IMR-90 (cell line): Measurements from ENCODE around the gene DNAJC27. TPM values are rescaled to one million over a fixed set of nuclear protein-coding genes. Genes with fewer than 3 reads are reported as not detected.

Experiments
- ATAC-seq: fragments of 200-7000 bp; cut with Tn5 transposase; 2 replicates; pipeline ENCODE4 v1.9.1; 2020; ENCODE audit warnings: low read depth, mild to moderate bottlenecking, moderate library complexity
- BruUV-seq: library from RNA; stranded (reverse); fragments of 400-500 nt; replicated peaks from 2 replicates; lab custom pipeline; 2021; lab: Mats Ljungman, UMichigan
- CTCF ChIA-PET: fragments of 300-600 bp; formaldehyde crosslinking; extraction: SDS; loops from one replicate; lab custom pipeline; 2021; ENCODE audit warnings: antibody characterized with exemption; lab: Yijun Ruan, JAX
- POLR2A ChIA-PET: fragments of 300-600 bp; sonication (Branson Sonifier 250); formaldehyde crosslinking; loops from one replicate; lab custom pipeline; 2022; ENCODE audit warnings: antibody characterized with exemption; ENCODE audit not compliant: unreplicated experiment; lab: Charles Lee
- DNase-seq: peaks from one replicate; pipeline ENCODE4 v3.0.0; 2013
- H2AFZ ChIP-seq: replicated peaks from 2 replicates; pipeline ENCODE3; 2013; ENCODE audit warnings: low read length, mild to moderate bottlenecking; ENCODE audit not compliant: poor library complexity
- H2AK5ac ChIP-seq: 2 replicates; pipeline ENCODE4 v1.6.1; 2013; ENCODE audit warnings: low read depth, low read length, inconsistent platforms
- H2AK9ac ChIP-seq: replicated peaks from 2 replicates; pipeline ENCODE3; 2013; ENCODE audit warnings: mild to moderate bottlenecking, low read depth, low read length, moderate library complexity; ENCODE audit not compliant: poor library complexity
- H2BK120ac ChIP-seq: 2 replicates; pipeline ENCODE4 v1.6.1; 2013; ENCODE audit warnings: low read depth, low read length, inconsistent platforms
- H2BK15ac ChIP-seq: 3 replicates; pipeline ENCODE4 v1.6.1; 2013; ENCODE audit warnings: low read depth, low read length, inconsistent platforms
- H2BK20ac ChIP-seq: 2 replicates; pipeline ENCODE4 v1.6.1; 2013; ENCODE audit warnings: low read depth, mild to moderate bottlenecking, inconsistent platforms, low read length, moderate library complexity
- H2BK5ac ChIP-seq: 2 replicates; pipeline ENCODE4 v1.6.1; 2013; ENCODE audit warnings: mild to moderate bottlenecking, low read depth, low read length, inconsistent platforms; ENCODE audit not compliant: poor library complexity, severe bottlenecking
- H3K14ac ChIP-seq: replicated peaks from 2 replicates; pipeline ENCODE4 v1.6.1; 2013; ENCODE audit warnings: low read depth, low read length, inconsistent platforms
- H3K18ac ChIP-seq: 2 replicates; pipeline ENCODE4 v1.6.1; 2013; ENCODE audit warnings: low read depth, low read length, control low read depth
- H3K23ac ChIP-seq: 2 replicates; pipeline ENCODE4 v1.6.1; 2013; ENCODE audit warnings: low read depth, low read length, inconsistent platforms
- H3K27ac ChIP-seq: 2 replicates; pipeline ENCODE4 v1.5.1; 2013; ENCODE audit warnings: mild to moderate bottlenecking, control low read depth, low read length; ENCODE audit not compliant: insufficient read depth
- H3K27me3 ChIP-seq: 2 replicates; pipeline ENCODE4 v1.6.1; 2013; ENCODE audit warnings: low read length; ENCODE audit not compliant: control insufficient read depth, insufficient read depth
- H3K36me3 ChIP-seq: 2 replicates; pipeline ENCODE4 v1.6.1; 2013; ENCODE audit warnings: low read length, mixed read lengths; ENCODE audit not compliant: control insufficient read depth, insufficient read depth
- H3K4ac ChIP-seq: 2 replicates; pipeline ENCODE4 v1.6.1; 2013; ENCODE audit warnings: low read depth, low read length, inconsistent platforms
- H3K4me1 ChIP-seq: 2 replicates; pipeline ENCODE4 v1.6.1; 2013; ENCODE audit warnings: low read length, mixed read lengths; ENCODE audit not compliant: control insufficient read depth, insufficient read depth
- H3K4me2 ChIP-seq: 2 replicates; pipeline ENCODE4 v1.6.1; 2013; ENCODE audit warnings: low read depth, mild to moderate bottlenecking, control low read depth, low read length, moderate library complexity
- H3K4me3 ChIP-seq: 2 replicates; pipeline ENCODE4 v1.5.1; 2013; ENCODE audit warnings: low read depth, mild to moderate bottlenecking, control low read depth, low read length, moderate library complexity; ENCODE audit not compliant: insufficient read depth
- H3K56ac ChIP-seq: 2 replicates; pipeline ENCODE4 v1.6.1; 2013; ENCODE audit warnings: low read length, inconsistent platforms; ENCODE audit not compliant: insufficient read depth; ENCODE audit errors: extremely low read depth
- H3K79me1 ChIP-seq, 2 experiments: 2 replicates each; pipeline ENCODE4 v1.6.1; 2013; ENCODE audit warnings: low read length in 2 of 2, inconsistent platforms in 1 of 2, low read depth in 1 of 2
- H3K9ac ChIP-seq: 2 replicates; pipeline ENCODE4 v1.6.1; 2013; ENCODE audit warnings: low read depth, low read length, control low read depth
- H3K9me1 ChIP-seq: 2 replicates; pipeline ENCODE4 v1.6.1; 2013; ENCODE audit warnings: low read length, inconsistent platforms; ENCODE audit not compliant: insufficient read depth
- H3K9me3 ChIP-seq: 2 replicates; pipeline ENCODE4 v1.6.1; 2013; ENCODE audit warnings: low read length; ENCODE audit not compliant: control insufficient read depth, insufficient read depth
- H4K20me1 ChIP-seq: 2 replicates; pipeline ENCODE4 v1.6.1; 2013; ENCODE audit warnings: low read length, inconsistent platforms; ENCODE audit not compliant: insufficient read depth
- H4K5ac ChIP-seq: 2 replicates; pipeline ENCODE4 v1.6.1; 2013; ENCODE audit warnings: mild to moderate bottlenecking, low read depth, low read length, control low read depth
- H4K8ac ChIP-seq, 2 experiments: 2 replicates each; pipeline ENCODE4 v1.6.1; 2013; ENCODE audit warnings: low read depth in 2 of 2, low read length in 2 of 2, control low read depth in 1 of 2, inconsistent platforms in 1 of 2
- H4K91ac ChIP-seq: 2 replicates; pipeline ENCODE4 v1.6.1; 2013; ENCODE audit warnings: low read depth, low read length, inconsistent platforms; ENCODE audit not compliant: insufficient read depth
- BHLHE40 ChIP-seq: fragments of 150-350 bp; IDR thresholded peaks from 2 replicates; pipeline ENCODE4 v1.6.1; 2016; ENCODE audit warnings: mild to moderate bottlenecking, low read depth, low read length
- FOS ChIP-seq: fragments of 150-350 bp; IDR thresholded peaks from 2 replicates; pipeline ENCODE4 v1.6.1; 2016; ENCODE audit warnings: low read depth, low read length
- MAFK ChIP-seq: IDR thresholded peaks from 2 replicates; pipeline ENCODE4 v1.6.1; 2012; ENCODE audit warnings: low read depth, low read length, improper control_type of control experiment
- MAZ ChIP-seq: IDR thresholded peaks from 2 replicates; pipeline ENCODE4 v1.6.1; 2012; ENCODE audit warnings: low read depth, mild to moderate bottlenecking, low read length, improper control_type of control experiment, moderate library complexity, borderline replicate concordance
- MXI1 ChIP-seq: IDR thresholded peaks from 2 replicates; pipeline ENCODE4 v1.6.1; 2012; ENCODE audit warnings: low read depth, mild to moderate bottlenecking, low read length, moderate library complexity, borderline replicate concordance
- NFE2L2 ChIP-seq: fragments of 150-350 bp; IDR thresholded peaks from 2 replicates; pipeline ENCODE4 v1.6.1; 2016; ENCODE audit warnings: low read depth, mild to moderate bottlenecking, low read length
- POLR2A ChIP-seq: IDR thresholded peaks from 2 replicates; pipeline ENCODE4 v1.6.1; 2012; ENCODE audit warnings: mild to moderate bottlenecking, low read depth, low read length
- RAD21 ChIP-seq: IDR thresholded peaks from 2 replicates; pipeline ENCODE4 v1.6.1; 2012; ENCODE audit warnings: low read length, improper control_type of control experiment
- RCOR1 ChIP-seq: IDR thresholded peaks from 2 replicates; pipeline ENCODE4 v1.6.1; 2012; ENCODE audit warnings: mild to moderate bottlenecking, low read length, improper control_type of control experiment; ENCODE audit not compliant: insufficient replicate concordance
- WGBS, 2 experiments: methylation state at CpG; one replicate each; pipeline versions ENCODE4 v1.1.5 to v1.1.7; 2013; ENCODE audit warnings: missing lambda C conversion rate in 2 of 2; ENCODE audit not compliant: insufficient read length in 1 of 2; ENCODE audit errors: extremely low coverage in 2 of 2; 5-methylcytosine and 5-hydroxymethylcytosine counted together
- dilution Hi-C: fragments of 300-500 bp; cut with HindIII; formaldehyde crosslinking; loops from one replicate; pipeline ENCODE4 v1.14.3; 2018; ENCODE audit warnings: low sequenced_read_pairs; ENCODE audit not compliant: unreplicated experiment
- in situ Hi-C: fragments of 300-500 bp; cut with MboI; formaldehyde crosslinking; loops from 3 replicates; pipeline ENCODE4 v1.14.3; 2019; ENCODE audit warnings: low sequenced_read_pairs, inconsistent platforms, mixed read lengths
- intact Hi-C: fragments of 100-400 bp; cut with micrococcal nuclease; formaldehyde crosslinking; loops from 2 replicates; pipeline ENCODE4 v1.10.0; 2022
- polyA plus RNA-seq, 3 experiments: library from polyadenylated mRNA; depleted of rRNA; stranded (reverse); fragments of >200 nt; gene quantifications; 2 replicates each; pipeline ENCODE4 v1.2.3, GENCODE V29; 2012; ENCODE audit warnings: low replicate concordance in 1 of 3
- total RNA-seq: library from RNA; depleted of rRNA; stranded (reverse); fragments of >200 nt; gene quantifications from 2 replicates; pipeline ENCODE4 v1.2.3, GENCODE V29; 2012
- TF ChIP-seq, protein P1 (sequence below): fragments of 150-350 bp; IDR thresholded peaks from 2 replicates; pipeline ENCODE4 v1.6.1; 2016; ENCODE audit warnings: low read depth, mild to moderate bottlenecking, low read length, moderate library complexity, borderline replicate concordance
- TF ChIP-seq, protein P2 (sequence below): fragments of 150-350 bp; IDR thresholded peaks from 2 replicates; pipeline ENCODE4 v1.6.1; 2017; ENCODE audit warnings: mild to moderate bottlenecking, antibody characterized with exemption, low read length, low read depth

The DNAJC27 gene
- total and polyA plus RNA-seq, 2 of the 4 experiments (the other 2 are of a cell fraction), result 1.6 to 2.0 TPM

GRCh38 chr2:24957976-24958375 is 13.8 kb downstream of the DNAJC27 start:
- H2BK15ac ChIP-seq, result no peak overlapping the region
- H4K5ac ChIP-seq, result no peak overlapping the region
- H2BK5ac ChIP-seq, result no peak overlapping the region
- H3K4me1 ChIP-seq, result no peaks in the 10 kb centered on the region
- H2AK5ac ChIP-seq, result no peak overlapping the region
- in situ Hi-C loops (no loop called here), intact Hi-C loops (no loop called here), dilution Hi-C loops (no loop called here)
- no peaks in the 10 kb centered on the region for H3K27me3 ChIP-seq
- H3K9me1 ChIP-seq, result no peaks in the 10 kb centered on the region
- no peak overlapping the region for H2BK120ac ChIP-seq
- H3K4ac ChIP-seq, result no peak overlapping the region
- no peaks in the 10 kb centered on the region for H4K20me1 ChIP-seq
- H3K27ac ChIP-seq, result no peak overlapping the region
- H3K4me2 ChIP-seq, result no peak overlapping the region
- peaks cover 27% of the 10 kb centered on the region for H3K36me3 ChIP-seq
- H3K4me3 ChIP-seq, result no peak overlapping the region
- no peak overlapping the region for H2AFZ ChIP-seq
- H4K91ac ChIP-seq, result no peak overlapping the region
- no TSS peak for BruUV-seq
- TF ChIP-seq NFE2L2, result no peak
- TF ChIP-seq MAZ, result no peak
- TF ChIP-seq BHLHE40, result no peak
- TF ChIP-seq, protein P1, sequence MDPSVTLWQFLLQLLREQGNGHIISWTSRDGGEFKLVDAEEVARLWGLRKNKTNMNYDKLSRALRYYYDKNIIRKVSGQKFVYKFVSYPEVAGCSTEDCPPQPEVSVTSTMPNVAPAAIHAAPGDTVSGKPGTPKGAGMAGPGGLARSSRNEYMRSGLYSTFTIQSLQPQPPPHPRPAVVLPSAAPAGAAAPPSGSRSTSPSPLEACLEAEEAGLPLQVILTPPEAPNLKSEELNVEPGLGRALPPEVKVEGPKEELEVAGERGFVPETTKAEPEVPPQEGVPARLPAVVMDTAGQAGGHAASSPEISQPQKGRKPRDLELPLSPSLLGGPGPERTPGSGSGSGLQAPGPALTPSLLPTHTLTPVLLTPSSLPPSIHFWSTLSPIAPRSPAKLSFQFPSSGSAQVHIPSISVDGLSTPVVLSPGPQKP, result no peak
- no peak for TF ChIP-seq POLR2A
- TF ChIP-seq FOS, result no peak
- TF ChIP-seq MAFK, result no peak
- TF ChIP-seq, protein P2, sequence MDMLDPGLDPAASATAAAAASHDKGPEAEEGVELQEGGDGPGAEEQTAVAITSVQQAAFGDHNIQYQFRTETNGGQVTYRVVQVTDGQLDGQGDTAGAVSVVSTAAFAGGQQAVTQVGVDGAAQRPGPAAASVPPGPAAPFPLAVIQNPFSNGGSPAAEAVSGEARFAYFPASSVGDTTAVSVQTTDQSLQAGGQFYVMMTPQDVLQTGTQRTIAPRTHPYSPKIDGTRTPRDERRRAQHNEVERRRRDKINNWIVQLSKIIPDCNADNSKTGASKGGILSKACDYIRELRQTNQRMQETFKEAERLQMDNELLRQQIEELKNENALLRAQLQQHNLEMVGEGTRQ, result no peak
- TF ChIP-seq RCOR1, result no peak
- TF ChIP-seq RAD21, result no peak
- TF ChIP-seq MXI1, result no peak
- H4K8ac ChIP-seq, result no peak overlapping the region
- H3K23ac ChIP-seq, result no peak overlapping the region; the same call in 1 of the 2 replicates
- H2BK20ac ChIP-seq, result no peak overlapping the region
- peak overlapping the region; percentile 62 for H2AK9ac ChIP-seq
- ChIA-PET POLR2A (no interaction called here), CTCF (no interaction called here)
- no CpG with 5 or more reads among the region's 2 CpGs for WGBS, 2 experiments
- H3K79me1 ChIP-seq, result 0 out of 4 replicates have a peak, but pooled peaks cover 0 to 3% of the 10 kb centered on the region in 2 experiments
- no peak overlapping the region for H3K18ac ChIP-seq
- no peak overlapping the region for H3K56ac ChIP-seq
- no peak for ATAC-seq
- H3K14ac ChIP-seq, result no peak overlapping the region
- H3K9ac ChIP-seq, result no peak overlapping the region
- no peak for DNase-seq
- 0 out of 2 replicates have a peak, but pooled peaks cover 2% of the 10 kb centered on the region for H3K9me3 ChIP-seq
